Suppressor macrophage (primary cell): Measurements from ENCODE around the gene RDH5.

Source experiments
- DNase-seq, 4 experiments: peaks; one replicate each; pipeline ENCODE4 v3.0.0-alpha.2; 2020 to 2022

The RDH5 gene

DNA sequence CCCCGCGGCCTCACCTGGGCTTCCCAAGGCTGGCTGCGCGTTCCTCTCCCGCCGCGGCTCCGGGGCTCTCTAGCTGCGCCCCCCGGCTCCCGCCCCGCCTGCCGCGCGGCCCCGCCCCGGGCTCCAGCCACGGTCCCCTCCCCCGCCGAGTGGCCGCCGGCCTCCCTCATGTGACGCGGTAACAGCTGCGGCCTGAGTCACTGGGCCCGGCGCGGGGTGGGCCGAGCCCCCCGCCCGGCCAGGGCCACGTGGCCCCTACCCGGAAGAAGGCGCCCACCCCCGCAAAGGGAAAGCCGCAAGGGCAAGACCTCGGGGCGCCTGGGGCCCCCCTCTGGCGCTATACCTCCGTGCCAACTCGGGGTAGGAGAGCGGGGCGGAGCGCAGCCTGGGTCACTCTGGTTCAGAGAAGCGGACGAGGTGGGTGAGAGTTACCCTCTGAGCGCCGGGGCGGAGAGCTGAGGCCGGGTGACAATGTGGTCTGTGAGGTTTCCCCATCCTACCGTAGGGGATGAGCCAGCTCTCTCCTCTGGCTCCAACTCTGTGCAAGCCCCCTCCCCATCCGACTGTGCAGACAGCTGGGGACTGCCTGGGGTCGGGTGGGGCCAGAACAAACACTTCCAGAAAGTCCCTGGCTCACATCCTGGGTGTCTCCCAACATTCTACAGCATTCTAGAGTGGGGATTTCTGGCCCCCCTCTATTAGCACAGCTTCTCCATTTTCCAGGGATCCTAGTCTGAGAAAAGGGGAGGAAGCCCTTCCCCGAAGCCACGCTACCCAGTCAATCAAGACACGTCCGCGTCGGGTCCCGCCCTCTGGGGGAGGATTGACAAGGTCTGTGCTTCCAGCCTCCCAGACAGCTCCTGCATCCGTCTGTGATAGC, 9.0 kb downstream of the RDH5 start, which contains the start of gene CD63:
TSS of gene CD63 (minus strand) at position 71 of the 880 bp plus-strand sequence. CDS start 668 bp downstream, outside the sequence.
- DNase-seq = peak; percentile 97 to 99 (median 98)

DNA sequence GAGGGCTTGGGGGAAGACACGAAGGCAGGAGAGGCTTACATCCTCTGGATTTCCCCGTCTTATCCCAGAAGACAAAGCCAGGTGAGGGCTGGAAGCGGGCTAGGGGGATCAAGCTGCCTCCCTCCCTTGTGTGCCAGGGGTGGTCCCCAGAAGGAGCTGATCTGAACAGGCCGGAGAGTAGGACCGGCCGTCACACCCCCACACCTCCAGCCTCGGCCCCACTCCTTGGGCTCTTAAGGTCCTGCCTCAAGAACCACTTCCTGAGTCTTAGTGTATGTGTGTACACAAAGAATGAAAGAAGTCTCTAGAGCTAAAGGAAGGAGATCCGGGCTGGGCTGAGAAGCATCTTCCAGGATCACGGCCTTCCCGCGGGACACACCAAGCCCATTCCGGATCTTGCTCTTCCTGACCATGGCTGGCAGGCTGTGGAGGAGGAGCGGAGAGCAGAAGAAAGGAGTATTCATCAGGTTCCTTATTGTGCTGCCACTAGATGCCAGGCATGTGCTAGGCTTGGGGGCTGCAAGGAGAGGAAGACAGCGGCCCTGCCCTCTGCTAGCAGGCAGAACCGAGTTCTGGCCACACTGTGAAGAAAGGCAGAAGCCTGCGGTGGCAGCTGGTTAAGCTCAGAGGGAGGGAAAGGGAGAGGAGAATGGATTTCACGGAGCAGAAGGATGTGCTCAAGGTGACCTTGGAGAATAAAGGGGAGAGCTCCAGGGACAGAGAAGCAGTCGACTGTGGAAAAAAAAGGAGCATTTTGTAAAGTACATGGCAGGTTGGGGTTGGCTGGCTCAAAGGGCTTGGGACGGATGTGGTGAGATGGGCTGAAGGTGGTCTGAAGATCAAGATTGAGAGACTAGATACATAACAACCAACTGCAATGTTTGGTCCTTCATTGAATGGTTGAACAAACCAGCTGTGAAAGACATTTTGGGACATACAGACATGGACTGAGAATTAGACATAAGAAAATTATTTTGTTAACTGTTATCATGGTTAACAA, 9.9 kb downstream of the RDH5 start:
- peak; percentile 69 to 85 (median 83) for DNase-seq

DNA sequence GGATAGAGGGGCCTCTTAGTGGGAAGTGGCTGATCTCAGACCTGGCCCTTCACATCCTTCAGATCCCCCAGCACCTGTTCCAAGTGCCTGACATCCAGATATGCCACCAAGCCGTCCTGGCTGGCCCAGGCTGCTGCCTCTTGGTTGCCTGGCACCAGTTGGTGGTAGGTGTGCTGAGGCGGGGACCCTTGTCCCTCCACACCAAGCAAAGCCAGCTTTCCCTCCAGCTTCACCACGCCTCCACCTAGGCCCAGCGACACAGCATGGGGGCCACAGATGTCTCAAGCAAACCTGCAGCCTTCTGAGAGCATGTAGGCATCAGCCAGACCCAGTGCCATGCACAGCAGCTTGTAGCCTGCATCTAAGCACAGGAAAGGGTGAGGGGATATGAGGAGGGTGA, 12.1 kb downstream of the RDH5 start:
- no peak for DNase-seq

DNA sequence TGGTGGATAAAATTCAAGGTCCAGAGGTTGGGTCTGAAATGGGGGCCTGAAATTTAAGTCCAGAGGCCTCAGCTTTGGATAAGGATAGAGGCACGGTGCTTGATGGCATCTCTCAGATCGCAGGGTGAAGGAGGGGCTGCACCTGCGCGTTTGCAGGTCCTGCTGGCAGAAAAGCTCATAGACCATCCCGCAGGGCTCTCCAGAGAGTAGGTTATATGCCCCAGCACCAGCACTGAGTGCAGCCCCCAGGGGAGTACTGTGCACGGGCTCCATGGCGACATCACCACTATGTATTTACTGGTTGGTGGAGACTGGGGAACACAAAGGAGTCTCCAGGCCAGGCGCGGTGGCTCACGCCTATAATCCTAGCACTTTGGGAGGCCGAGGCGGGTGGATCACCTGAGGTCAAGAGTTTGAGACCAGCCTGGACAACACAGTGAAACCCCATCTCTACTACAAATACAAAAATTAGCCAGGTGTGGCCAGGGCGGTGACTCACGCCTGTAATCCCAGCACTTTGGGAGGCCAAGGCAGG, 12.9 kb downstream of the RDH5 start:
- no peak for DNase-seq

DNA sequence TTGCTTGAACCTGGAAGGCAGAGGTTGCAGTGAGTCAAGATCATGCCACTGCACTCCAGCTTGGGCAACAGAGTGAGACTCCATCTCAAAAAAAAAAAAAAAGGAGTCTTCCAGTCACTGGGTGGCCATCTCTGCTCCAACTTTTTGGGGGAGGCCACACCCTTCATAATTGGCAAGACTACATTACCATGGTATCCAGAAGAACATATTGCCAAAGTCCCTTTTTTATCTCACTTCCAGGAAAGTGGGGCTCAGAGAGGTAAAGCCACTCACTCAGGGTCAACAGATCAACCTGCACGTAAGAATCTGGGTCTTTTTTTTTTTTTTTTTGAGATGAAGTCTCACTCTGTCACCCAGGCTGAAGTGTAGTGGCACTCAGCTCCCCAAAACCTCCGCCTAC, 13.7 kb downstream of the RDH5 start:
- no peak for DNase-seq

DNA sequence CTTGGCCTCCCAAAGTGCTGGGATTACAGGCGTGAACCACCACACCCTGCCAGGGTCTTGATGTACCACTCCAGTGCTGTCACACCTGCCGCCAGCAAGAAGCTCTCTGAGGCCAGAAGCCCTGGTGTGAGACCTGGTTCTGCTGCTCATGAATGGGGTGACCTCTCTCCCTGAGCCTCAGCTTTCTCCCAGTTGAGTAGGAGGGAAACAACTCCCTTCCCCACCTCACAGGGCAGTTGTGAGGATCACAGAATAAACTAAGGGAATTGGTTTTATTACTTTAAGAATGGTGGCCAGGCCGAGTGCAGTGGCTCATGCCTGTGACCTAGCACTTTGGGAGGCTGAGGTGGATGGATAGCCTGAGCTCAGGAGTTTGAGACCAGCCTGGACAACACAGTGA, 14.4 kb downstream of the RDH5 start:
- DNase-seq = no peak

DNA sequence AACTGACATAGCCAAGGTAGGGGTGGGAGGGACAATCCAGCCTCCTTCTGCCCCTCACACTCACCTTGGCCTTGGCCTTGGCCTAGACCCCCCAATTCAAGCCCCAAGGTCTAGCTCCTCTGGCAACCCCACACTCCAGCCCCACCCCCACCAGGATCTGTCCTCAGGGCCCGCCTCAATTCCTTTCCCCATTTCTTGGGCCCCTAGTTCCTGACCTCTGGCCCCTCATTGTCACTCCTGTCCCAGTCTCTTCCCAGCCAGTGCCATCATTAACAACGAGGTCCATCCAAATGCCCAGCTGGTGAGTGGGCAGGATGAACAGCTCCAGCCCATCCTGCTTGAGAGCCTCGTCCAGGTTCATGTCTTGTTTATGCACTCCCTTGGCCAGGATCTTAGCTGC, 15.9 kb downstream of the RDH5 start:
- DNase-seq = no peak

DNA sequence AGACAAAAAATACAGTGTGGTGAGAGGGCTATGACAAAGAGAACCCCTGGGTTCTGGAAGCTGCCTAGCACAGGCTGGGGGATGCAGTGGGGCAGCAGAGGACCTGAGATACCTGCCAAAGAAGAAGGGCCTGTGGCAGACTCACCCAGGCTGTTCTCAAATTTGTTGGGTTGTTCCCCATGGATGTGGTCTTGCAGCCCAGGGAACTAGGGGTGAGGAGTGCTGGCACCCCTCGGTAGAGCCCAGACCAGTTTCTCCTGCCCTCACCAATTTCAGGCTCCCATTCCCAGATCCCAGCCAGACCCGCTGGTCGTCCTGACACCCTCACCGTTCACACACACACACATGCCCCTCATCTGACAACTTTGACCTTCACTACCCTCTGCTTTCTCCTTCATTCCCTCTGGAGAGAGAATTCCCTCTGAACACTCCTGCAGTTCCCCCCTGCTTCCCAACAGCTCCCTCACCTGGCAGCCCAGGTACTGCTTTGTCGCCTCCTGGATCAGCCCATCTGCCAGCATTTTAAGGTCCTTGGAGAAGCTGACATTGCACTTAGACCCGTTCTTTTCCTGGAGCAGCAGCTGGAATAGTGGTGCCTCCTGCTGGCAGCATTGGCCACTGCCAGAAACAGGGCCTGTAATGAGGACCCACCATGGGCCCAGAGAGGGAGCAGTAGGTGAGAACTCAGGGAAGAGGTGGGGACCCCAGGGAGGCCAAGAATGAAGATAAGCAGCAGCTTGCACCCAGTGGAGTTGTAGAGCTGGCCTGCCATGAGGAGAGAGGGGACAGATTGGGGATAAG, 16.8 kb downstream of the RDH5 start:
- peak; percentile 79 to 87 (median 83) for DNase-seq

DNA sequence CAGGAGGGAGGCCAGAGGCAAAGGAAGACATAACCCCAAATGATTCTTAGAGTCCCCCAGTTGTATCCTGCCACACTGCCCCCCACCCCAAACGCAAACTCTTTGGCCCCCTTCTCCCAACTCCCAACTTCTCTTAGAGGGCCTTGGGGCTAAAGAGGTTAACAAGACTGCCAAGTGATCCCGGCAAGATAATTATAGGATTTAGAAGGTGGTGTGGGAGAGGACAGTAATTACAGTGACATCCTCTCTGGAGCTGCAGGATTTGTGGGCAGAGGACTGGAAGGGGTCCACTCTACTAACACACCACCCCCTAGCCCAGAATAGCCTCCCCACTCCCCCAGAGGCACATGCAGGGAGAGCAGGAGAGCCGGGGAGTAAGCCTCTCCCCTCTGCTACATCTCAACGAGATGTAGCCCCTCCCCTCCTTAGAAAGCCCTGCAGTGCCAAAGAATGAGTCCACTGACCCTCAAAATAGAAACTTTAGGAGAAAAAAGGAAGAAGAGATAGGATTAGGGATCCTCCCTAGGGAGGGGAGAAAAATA, 17.5 kb downstream of the RDH5 start:
- DNase-seq = no peak

DNA sequence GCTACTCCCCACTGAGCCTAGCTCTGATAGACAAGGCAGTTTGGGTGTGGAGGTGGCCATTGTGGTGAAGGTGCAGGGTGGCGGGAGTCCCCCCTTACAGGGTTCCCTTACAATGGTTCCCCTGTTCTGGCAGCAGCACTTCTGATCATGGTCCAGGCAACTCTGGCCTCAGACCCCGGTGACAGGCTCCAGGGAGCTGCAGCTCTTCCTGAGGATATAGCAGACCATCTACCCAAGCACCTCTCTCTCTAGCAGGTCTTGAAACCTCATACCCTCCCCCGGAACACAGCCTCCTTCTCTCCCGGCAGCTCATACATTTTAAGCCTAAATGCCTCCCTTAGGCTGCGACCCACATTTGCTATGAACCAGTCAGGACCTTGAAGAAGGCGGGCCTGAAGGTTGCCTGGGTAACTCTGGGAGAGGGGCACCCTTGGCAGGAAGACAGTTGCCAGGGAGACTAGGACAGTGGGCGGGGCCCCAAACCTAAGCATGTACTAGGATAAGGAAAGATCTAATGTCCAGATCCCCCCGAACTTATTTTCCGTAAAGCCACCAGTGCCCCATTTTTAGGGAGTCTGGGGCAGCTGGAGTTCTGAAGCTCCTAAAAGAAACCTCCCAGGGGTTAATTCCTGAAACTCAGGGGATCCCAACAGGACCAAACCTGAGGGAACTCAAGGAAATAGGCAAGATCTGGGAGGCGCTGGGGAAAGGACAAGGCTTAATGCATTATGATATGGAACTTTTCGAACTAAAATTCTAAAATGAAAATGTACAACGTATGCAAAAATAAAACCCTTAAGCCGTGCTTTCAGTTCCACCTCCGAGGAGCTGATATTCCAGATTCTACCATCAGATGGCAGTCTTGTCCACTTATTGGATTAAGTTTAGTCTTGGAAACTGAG, 18.2 kb downstream of the RDH5 start:
- DNase-seq = peak; percentile 88 to 97 (median 93)

DNA sequence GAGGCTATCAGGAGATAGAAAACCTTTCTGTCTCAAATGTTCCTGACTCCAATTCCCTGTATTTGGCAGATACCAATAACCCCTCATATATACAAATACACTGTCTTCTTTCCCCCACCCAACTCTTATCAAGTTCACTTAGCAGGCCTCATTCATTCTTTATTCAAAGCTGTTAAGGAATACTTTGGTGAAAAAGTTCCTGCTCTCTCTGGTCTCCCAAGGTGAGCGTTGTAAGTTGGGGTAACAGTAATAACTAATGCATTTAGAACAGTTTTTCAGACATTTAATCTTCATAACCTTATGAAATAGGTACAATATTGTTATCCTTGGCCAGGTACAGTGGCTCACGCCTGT, 18.8 kb downstream of the RDH5 start:
- no peak for DNase-seq

DNA sequence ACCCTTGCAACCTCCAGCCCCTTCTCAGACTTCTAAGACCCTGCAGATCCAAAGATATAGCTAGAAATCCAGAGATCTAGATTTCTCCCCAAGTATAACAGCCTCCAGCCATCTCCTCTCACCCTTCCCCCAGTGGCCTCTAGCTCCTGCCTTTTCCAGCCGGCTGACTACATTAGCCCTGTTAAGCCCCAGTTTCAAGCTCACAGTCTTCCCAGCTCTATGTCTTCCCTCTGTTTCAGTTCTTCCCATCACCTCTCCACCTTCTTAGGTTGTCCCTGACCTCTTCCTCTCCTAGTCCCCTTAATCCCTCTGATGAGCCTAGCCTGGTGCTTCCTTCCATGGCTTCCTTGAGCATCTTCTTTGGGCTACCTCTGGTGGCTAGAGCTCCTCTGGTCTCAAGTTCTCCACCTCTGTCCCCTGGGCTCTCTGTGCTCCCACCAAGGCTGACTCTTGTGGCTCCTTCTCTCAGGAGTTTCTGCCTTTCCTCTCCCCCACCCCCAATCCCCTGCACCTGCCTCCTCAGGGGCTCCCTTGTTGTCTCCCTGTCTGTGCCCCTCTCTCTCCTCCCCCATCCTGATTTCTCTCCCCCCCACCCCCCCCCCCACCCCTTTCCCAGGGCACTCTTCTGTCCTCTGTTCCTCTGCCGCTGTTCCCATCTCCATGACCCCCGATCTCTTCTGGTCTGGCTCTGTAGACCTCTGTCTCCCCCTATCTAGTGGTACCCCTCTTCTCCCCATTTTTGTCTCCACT, 21.9 kb downstream of the RDH5 start:
- DNase-seq = no peak

DNA sequence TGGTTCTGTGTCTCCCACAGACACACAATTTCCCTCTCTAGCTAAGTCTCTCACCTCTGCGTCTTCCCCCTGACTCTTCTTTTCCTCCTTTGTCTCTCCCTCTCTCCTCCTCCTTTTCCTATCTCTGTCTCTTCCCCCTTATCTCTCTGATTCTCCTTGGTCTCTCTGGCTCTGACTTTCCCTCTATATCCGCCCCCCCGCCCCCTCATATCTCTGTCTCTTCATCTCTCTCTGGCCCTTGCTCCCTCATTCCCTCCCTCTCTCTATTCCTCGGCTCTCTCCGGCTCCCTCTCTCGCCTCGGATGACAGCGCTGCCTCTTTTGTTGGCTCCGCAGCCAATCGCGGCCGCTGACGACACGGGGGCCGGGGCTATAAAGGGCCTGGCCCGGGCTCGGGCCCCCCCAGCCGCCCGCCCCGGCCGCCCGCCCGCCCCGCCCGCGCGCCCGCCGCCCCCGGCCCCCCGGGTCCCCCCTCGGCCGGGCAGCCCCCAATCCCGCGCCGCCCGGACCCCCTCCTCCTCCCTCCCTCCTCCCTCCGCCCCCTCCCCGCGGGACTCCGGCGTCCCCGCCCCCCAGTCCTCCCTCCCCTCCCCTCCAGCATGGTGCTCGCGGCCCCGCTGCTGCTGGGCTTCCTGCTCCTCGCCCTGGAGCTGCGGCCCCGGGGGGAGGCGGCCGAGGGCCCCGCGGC, 22.7 kb downstream of the RDH5 start, which contains the start of gene GDF11:
TSS of gene GDF11 (plus strand) at position 404 of the 687 bp plus-strand sequence. CDS start at position 599, 195 bp downstream.
- peak in 2 of 4 experiments; percentile 61 to 67 for DNase-seq

DNA sequence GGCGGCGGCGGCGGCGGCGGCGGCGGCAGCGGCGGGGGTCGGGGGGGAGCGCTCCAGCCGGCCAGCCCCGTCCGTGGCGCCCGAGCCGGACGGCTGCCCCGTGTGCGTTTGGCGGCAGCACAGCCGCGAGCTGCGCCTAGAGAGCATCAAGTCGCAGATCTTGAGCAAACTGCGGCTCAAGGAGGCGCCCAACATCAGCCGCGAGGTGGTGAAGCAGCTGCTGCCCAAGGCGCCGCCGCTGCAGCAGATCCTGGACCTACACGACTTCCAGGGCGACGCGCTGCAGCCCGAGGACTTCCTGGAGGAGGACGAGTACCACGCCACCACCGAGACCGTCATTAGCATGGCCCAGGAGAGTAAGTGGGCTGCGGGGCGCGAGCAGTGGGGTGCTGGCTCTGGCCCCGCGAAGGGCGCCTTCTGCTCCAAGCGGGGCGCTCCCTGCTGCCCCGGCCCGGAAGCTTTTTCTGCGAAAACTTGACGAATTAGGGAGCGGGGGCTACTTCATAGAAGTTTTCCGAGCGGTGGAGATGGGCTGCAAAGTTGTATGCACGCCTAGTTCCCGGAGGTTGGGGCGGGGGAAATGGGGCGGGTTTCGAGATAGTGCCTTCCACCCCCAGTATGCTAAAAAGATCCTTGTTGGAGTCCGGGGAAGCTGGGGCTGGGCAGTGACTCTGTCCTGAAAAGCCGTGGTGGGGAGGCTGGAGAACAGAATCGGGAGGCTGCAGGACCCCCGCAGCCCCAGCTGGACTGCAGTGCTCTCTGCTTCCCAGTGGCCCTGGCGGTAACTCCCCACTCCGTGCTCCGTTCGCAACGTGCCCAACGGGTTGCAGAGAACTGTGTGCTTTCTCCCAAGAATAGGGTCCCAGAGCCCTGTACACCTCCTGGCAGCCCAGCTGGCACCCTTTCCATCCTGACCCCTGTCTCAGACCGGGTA, 23.5 kb downstream of the RDH5 start:
- peak; percentile 63 to 82 (median 70) for DNase-seq

DNA sequence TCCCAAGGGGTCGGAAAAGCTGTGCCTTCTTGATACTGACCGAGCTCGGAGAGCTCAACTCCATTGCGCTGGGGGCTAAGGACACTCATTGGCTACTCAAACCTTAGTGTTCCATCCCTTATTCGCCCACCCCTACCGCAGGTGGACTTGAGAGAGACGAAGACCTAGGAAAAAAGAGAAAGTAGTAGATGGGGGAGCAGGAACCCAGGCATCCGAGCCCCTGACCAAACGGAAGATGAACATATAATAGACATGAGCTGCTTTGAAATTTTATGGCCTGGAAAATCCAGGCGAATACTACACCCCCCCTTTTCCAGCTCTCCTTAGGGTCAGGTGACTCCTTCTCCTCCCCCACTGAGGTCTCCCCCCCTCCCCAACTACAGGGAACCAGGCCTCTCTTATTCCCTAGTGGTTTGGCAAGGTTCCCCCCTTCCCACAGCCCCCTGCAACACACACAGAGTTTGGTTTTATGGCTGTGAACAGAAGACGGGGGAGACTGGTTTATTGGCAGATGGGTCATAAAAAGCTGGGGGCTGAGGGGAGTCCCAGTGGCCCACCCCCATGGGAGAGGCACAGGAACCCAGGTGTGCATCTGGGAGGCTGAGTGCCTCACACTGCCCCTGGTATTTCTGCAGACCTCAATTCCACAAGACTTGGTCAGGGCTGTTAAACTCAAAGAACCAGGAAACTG, 24.3 kb downstream of the RDH5 start:
- DNase-seq = no peak

DNA sequence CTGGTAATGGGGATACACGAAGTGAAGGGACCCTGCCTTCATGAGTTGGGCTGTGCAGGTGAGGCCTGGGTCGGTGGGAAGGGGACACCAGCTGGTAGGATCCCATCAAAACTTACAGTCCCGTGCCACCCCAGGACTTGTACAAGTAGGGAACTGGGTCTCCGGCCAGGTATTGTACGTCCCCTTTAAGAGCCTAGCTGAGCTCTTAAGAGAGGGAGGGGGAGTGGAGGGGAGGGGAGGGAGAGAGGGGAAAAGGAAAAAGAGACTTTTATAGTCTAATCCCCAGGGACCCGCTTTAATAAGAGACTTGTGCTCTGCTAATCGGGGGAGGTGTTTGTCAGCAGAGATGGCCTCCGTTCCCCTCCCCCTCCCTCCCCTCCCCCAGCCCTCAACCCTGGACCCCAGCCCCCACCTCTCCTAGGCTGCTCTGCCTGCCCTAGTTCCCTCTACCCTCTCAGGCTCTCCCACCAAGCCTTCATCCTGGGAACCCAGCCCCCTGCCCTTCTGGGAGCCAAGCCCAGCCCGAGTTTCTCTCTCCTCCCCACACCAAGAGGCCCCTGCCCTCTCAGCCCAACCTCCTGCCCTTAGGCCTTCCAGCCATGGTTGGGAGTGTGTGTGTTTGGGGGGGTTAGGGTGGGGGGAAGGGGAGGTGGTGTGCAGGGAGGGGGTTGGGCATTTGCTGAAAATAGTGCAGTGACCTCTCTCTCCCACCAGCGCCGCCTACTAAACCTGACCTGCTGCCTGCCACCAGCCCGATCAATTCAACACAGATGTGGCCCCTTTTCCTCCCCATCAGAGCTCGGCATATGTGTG, 25.4 kb downstream of the RDH5 start:
- no peak for DNase-seq
